WERI-Rb-1 (cell line): ENCODE measurements around the gene PPP1R13B.

Source experiments
- DNase-seq: peaks from one replicate; pipeline ENCODE4 v3.0.0-alpha.2; 2020
- H3K27ac ChIP-seq: fragments of 250-450 bp; sonication (Bioruptor Pico); 2 replicates; pipeline ENCODE4 v1.5.1; 2020; ENCODE audit warnings: mild to moderate bottlenecking, moderate library complexity
- H3K27me3 ChIP-seq: fragments of 250-450 bp; sonication (Bioruptor Pico); 2 replicates; pipeline ENCODE4 v1.5.1; 2021; ENCODE audit warnings: mild to moderate bottlenecking, low read depth, moderate library complexity; ENCODE audit not compliant: insufficient read depth, severe bottlenecking
- H3K36me3 ChIP-seq: fragments of 250-450 bp; sonication (Bioruptor Pico); 2 replicates; pipeline ENCODE4 v1.5.1; 2020; ENCODE audit warnings: mild to moderate bottlenecking, moderate library complexity
- H3K4me3 ChIP-seq: 2 replicates; pipeline ENCODE4 v1.5.1; 2011; ENCODE audit warnings: low read depth, mild to moderate bottlenecking, control low read depth, low read length
- H3K9me3 ChIP-seq: fragments of 250-450 bp; sonication (Bioruptor Pico); 2 replicates; pipeline ENCODE4 v1.5.1; 2021; ENCODE audit warnings: mild to moderate bottlenecking, moderate library complexity; ENCODE audit not compliant: severe bottlenecking
- TF ChIP-seq, protein P1 (sequence below): IDR thresholded peaks from 2 replicates; pipeline ENCODE4 v1.5.1; 2011; ENCODE audit warnings: low read depth, mild to moderate bottlenecking, control low read depth, inconsistent platforms, low read length

Gene PPP1R13B

DNA sequence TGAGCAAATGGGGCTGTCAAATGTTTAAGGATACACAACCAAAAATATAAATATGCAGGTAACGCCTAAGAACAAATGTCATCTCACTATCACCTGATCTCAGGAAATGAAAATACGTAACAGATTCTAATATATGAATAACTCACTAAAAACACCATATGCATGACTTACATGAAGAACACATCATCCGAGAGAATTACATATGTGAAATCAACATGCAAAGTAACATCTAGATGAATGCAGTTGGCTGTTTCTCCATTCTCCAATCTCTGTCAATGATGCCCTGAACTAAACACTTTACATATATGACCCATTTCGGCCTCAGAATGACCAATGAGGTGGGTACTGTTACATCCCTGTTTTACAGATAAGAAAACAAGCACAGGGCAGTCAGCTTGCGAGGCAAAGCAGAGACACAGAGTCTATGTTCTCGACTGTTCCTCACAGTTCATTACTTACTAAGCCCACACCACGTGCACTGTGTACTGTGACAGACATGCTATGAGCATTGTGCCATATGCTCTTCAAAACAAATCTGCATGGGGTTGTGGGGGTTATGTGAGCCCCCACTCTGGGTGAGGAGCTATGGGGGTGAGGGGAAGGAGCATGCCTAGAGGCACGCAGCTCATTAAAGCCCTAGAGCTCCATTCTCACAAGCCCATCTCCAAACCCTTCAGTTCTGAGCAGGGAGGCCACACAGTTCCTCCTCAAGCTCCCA, 89.2 kb downstream of the PPP1R13B start:
- Histone ChIP-seq H3K27me3 (no peaks in the 10 kb centered on the region), H3K4me3 (no peak overlapping the region), H3K27ac (no peak overlapping the region), H3K36me3 (no peaks in the 10 kb centered on the region), H3K9me3 (no peaks in the 10 kb centered on the region)
- no peak for DNase-seq
- TF ChIP-seq, protein P1, sequence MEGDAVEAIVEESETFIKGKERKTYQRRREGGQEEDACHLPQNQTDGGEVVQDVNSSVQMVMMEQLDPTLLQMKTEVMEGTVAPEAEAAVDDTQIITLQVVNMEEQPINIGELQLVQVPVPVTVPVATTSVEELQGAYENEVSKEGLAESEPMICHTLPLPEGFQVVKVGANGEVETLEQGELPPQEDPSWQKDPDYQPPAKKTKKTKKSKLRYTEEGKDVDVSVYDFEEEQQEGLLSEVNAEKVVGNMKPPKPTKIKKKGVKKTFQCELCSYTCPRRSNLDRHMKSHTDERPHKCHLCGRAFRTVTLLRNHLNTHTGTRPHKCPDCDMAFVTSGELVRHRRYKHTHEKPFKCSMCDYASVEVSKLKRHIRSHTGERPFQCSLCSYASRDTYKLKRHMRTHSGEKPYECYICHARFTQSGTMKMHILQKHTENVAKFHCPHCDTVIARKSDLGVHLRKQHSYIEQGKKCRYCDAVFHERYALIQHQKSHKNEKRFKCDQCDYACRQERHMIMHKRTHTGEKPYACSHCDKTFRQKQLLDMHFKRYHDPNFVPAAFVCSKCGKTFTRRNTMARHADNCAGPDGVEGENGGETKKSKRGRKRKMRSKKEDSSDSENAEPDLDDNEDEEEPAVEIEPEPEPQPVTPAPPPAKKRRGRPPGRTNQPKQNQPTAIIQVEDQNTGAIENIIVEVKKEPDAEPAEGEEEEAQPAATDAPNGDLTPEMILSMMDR = no peak

DNA sequence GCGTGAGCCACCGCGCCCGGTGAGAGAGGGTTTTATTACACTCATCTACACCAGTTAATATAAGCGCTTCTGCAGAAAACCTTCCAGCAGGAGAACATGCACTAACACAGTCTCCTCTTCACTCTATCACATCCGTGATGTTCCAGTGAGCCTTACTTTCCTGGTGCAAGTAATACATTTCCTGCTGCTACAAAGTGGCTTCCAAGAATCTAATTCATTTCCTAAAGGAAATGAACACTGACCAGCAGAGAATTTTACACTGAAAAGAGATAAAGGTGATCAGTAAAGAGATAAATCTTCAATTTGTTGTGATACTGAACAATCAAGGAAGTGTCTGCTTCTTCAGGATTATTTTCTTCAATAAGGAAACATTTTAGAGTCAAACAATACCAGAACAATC, 92.3 kb downstream of the PPP1R13B start:
- H3K36me3 ChIP-seq = no peaks in the 10 kb centered on the region
- H3K4me3 ChIP-seq = no peak overlapping the region
- H3K9me3 ChIP-seq = no peaks in the 10 kb centered on the region
- DNase-seq = no peak
- no peaks in the 10 kb centered on the region for H3K27me3 ChIP-seq
- TF ChIP-seq, protein P1 = no peak
- no peak overlapping the region for H3K27ac ChIP-seq

DNA sequence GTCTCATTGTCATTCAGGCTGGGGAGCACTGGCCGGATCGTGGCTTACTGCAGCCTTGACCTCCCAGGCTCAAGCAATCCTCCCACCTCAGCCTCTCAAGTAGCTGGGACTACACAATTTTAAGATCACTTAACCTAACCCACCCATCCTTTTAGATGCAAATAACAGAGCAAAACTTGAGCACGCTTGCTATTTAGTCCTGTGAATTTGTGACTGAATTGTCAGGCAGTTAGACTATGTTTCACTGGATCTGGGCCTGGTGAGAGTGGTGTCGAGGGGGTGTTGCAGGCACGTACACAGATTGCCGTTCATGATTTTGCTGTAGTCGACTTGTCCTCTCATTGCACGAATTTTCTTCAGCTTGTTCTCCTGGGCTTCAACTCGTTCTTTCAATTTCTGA, 93.6 kb downstream of the PPP1R13B start:
- Histone ChIP-seq H3K27ac (no peak overlapping the region), H3K36me3 (no peaks in the 10 kb centered on the region), H3K9me3 (no peaks in the 10 kb centered on the region), H3K27me3 (no peaks in the 10 kb centered on the region), H3K4me3 (no peak overlapping the region)
- TF ChIP-seq, protein P1 = no peak
- no peak for DNase-seq

DNA sequence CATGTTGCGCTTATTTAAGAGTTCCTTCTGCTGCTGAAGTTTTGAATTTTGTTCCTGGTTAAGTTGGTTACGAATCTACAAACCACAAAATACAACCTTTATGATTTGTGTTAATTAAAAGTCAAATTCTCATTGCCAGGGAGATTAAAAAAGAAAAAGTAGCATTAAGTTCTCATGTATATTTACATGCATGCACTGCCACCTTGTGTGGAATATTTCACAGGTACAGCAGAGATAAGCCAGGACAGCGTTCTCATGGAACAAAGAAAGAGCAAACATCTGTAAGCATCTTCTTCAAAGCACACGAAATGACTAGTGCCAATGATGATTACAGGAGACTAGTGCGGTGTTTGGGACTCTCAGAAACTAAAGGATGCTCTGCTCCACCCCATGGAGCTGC, 97.5 kb downstream of the PPP1R13B start:
- no peak overlapping the region for H3K27ac ChIP-seq
- no peak overlapping the region for H3K4me3 ChIP-seq
- no peaks in the 10 kb centered on the region for H3K9me3 ChIP-seq
- no peaks in the 10 kb centered on the region for H3K27me3 ChIP-seq
- no peak for DNase-seq
- H3K36me3 ChIP-seq = no peaks in the 10 kb centered on the region; the same call in none of the 2 replicates
- TF ChIP-seq, protein P1 = no peak

DNA sequence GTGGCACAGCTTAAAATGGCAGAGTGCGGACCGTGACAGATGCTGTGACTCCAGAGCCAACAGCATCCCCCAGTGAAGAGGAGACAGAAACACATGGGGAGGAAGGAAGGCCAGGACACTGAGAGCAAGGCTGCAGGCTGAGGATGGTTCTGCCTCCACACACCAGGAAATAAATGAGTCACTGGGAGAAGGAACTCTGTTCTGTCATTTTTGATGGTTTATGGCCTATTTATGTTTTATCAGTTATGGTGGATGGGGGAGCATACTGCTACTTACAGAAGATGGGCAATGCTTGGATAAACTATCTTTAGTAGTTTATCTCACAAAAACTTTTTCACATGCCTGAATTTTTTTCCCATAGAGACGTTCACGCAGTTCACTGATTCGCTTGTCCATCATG, 97.9 kb downstream of the PPP1R13B start:
- H3K27me3 ChIP-seq = no peaks in the 10 kb centered on the region
- TF ChIP-seq, protein P1 = no peak
- H3K36me3 ChIP-seq = no peaks in the 10 kb centered on the region; the same call in none of the 2 replicates
- no peaks in the 10 kb centered on the region for H3K9me3 ChIP-seq
- no peak overlapping the region for H3K27ac ChIP-seq
- no peak for DNase-seq
- no peak overlapping the region for H3K4me3 ChIP-seq

DNA sequence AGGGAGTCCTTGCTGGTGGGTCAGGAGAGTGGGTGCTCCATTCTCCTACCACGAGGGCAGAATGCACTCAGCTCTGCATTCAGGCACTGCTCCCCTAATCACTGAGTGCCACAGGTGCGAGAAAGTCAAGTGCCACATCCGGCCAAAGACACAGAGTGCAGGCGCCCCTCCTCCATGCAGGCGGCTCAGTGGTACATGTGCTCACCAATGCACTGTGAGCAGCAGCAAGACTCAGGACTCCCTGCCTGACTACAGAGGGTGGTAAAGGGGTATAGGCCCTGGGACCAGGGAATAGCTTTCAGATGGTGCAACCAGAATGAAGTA, 98.9 kb downstream of the PPP1R13B start:
- Histone ChIP-seq H3K4me3 (no peak overlapping the region), H3K27me3 (no peaks in the 10 kb centered on the region), H3K36me3 (no peaks in the 10 kb centered on the region; the same call in none of the 2 replicates), H3K27ac (no peak overlapping the region), H3K9me3 (no peaks in the 10 kb centered on the region)
- DNase-seq = no peak
- TF ChIP-seq, protein P1 = no peak
